ENCODE data around the gene INPP5D.

INPP5D gene

GRCh38 chr2:233161730-233162129, 101.6 kb downstream of the INPP5D start:
- TF ChIP-seq CTCF (IDR thresholded peaks at IDR 0.05; ENCODE audit: insufficient read depth, low read depth, low read length, missing control alignments), result no peak
- no peak overlapping the region for H3K4me3 ChIP-seq (ENCODE audit: low read length)
- no peak for DNase-seq (ENCODE audit: low read depth)

- no peak overlapping the region for H3K4me3 ChIP-seq (ENCODE audit: low read length)
- TF ChIP-seq CTCF (IDR thresholded peaks at IDR 0.05; ENCODE audit: insufficient read depth, low read depth, low read length, missing control alignments), result no peak
- no peak for DNase-seq (ENCODE audit: low read depth)
These were observed 102.6 kb downstream of the INPP5D start for GRCh38 chr2:233162770-233163169.

GRCh38 chr2:233163486-233164103, 103.5 kb downstream of the INPP5D start:
- no peak for DNase-seq (ENCODE audit: low read depth)
- H3K4me3 ChIP-seq (ENCODE audit: low read length), result no peak overlapping the region
- no peak for TF ChIP-seq CTCF (IDR thresholded peaks at IDR 0.05; ENCODE audit: insufficient read depth, low read depth, low read length, missing control alignments)

- no peak for DNase-seq (ENCODE audit: low read depth)
- H3K4me3 ChIP-seq (ENCODE audit: low read length), result no peak overlapping the region
- TF ChIP-seq CTCF (IDR thresholded peaks at IDR 0.05; ENCODE audit: insufficient read depth, low read depth, low read length, missing control alignments), result no peak
These were observed 104.0 kb downstream of the INPP5D start for GRCh38 chr2:233164128-233164635.

- no peak for DNase-seq (ENCODE audit: low read depth)
- no peak overlapping the region for H3K4me3 ChIP-seq (ENCODE audit: low read length)
- TF ChIP-seq CTCF (IDR thresholded peaks at IDR 0.05; ENCODE audit: insufficient read depth, low read depth, low read length, missing control alignments), result no peak
These were observed 104.8 kb downstream of the INPP5D start for GRCh38 chr2:233164967-233165366.

GRCh38 chr2:233165543-233165894, 105.4 kb downstream of the INPP5D start:
- no peak for TF ChIP-seq CTCF (IDR thresholded peaks at IDR 0.05; ENCODE audit: insufficient read depth, low read depth, low read length, missing control alignments)
- no peak overlapping the region for H3K4me3 ChIP-seq (ENCODE audit: low read length)
- DNase-seq (ENCODE audit: low read depth), result no peak

Measured in epithelial cell of esophagus (primary cell).